Kidney (tissue), 14 donors: Measurements from ENCODE around the gene FAM3C. TPM values are rescaled to one million over a fixed set of nuclear protein-coding genes. Genes with fewer than 3 reads are reported as not detected.

ENCODE experiments used
- DNase-seq, 5 donors: peaks; one replicate each; pipeline ENCODE4 v3.0.0-alpha.2; 2013 to 2020
- FAIRE-seq: peaks from 2 replicates; lab custom pipeline; 2012; peaks lifted over from hg19 to GRCh38; lab: Jason Lieb, UNC
- H3K27ac ChIP-seq, 2 donors: one replicate each; pipeline ENCODE4 v1.7.0; 2013; ENCODE audit warnings: low read depth in 2 of 2, low read length in 2 of 2, inconsistent platforms in 1 of 2
- H3K27me3 ChIP-seq: one replicate; pipeline ENCODE4 v1.7.1; 2013; ENCODE audit warnings: low read length, inconsistent platforms; ENCODE audit not compliant: control insufficient read depth, insufficient read depth
- H3K36me3 ChIP-seq, 3 donors: one replicate each; pipeline versions ENCODE4 v1.7.0 to v1.7.1; 2013; ENCODE audit warnings: low read length in 3 of 3, control low read depth in 1 of 3, inconsistent platforms in 1 of 3; ENCODE audit not compliant: insufficient read depth in 3 of 3, control insufficient read depth in 2 of 3
- H3K4me1 ChIP-seq, 3 donors: one replicate each; pipeline versions ENCODE4 v1.7.0 to v1.7.1; 2013; ENCODE audit warnings: low read length in 3 of 3, inconsistent platforms in 1 of 3, low read depth in 1 of 3; ENCODE audit not compliant: control insufficient read depth in 2 of 3, insufficient read depth in 2 of 3
- H3K4me3 ChIP-seq, 3 donors: one replicate each; pipeline versions ENCODE4 v1.7.0 to v1.8.1; 2013; ENCODE audit warnings: low read length in 3 of 3, control low read depth in 1 of 3, inconsistent platforms in 1 of 3
- H3K9ac ChIP-seq, 3 donors: one replicate each; pipeline versions ENCODE4 v1.7.0 to v1.7.1; 2013; ENCODE audit warnings: low read length in 3 of 3, control low read depth in 1 of 3, inconsistent platforms in 1 of 3
- H3K9me3 ChIP-seq, 3 donors: one replicate each; pipeline versions ENCODE4 v1.7.0 to v1.7.1; 2013; ENCODE audit warnings: low read length in 3 of 3, control low read depth in 1 of 3, inconsistent platforms in 1 of 3; ENCODE audit not compliant: control insufficient read depth in 2 of 3, insufficient read depth in 1 of 3
- CTCF ChIP-seq: IDR thresholded peaks from 3 replicates; pipeline ENCODE4 v1.5.1; 2012; ENCODE audit warnings: mild to moderate bottlenecking, moderate library complexity, borderline replicate concordance; ENCODE audit not compliant: insufficient read depth; ENCODE audit errors: extremely low read depth
- intact Hi-C: fragments of 100-400 bp; cut with DNase I; formaldehyde crosslinking; loops from one replicate; pipeline ENCODE4 v1.11.1; 2022
- polyA plus RNA-seq: library from polyadenylated mRNA; stranded (reverse); fragments of 350-450 nt; fragmentation: Illumina TruSeq; extraction: RNeasy Lipid Tissue Mini Kit (QIAGEN cat#74804); gene quantifications from one replicate; pipeline ENCODE4 v1.2.3, GENCODE V29; 2014; ENCODE audit warnings: low read depth, low replicate concordance; ENCODE audit not compliant: insufficient read depth
- total RNA-seq: library from RNA; stranded (reverse); fragmentation: NEBNext Ultra II Directional; extraction: Animal tissue kit (Norgen Biotek cat#: 25700); gene quantifications from one replicate; pipeline ENCODE4 v1.2.1, GENCODE V29; 2021
- donor health status: control.
- donor health status: control.
- donor health status: control.
- donor health status: control.
- donor health status: control.
- donor health status: DM: yes; HTN: yes; CAD: no.
- donor health status: Normal renal cell carcinoma (clear cell type).

The FAM3C gene
- total and polyA plus RNA-seq, 2 donors from 2014 or later = 49.5 to 82.6 TPM

GRCh38 chr7:121306565-121306964 is 89.5 kb downstream of the FAM3C start:
- DNase-seq (no peak), FAIRE-seq (no peak)
- Histone ChIP-seq H3K4me1 (no peaks in the 10 kb centered on the region), H3K4me3 (no peak overlapping the region), H3K27ac (no peak overlapping the region), H3K9ac (no peak overlapping the region), H3K27me3 (no peaks in the 10 kb centered on the region), H3K36me3 (no peaks in the 10 kb centered on the region), H3K9me3 (no peaks in the 10 kb centered on the region)
- intact Hi-C loops = no loop called here
- TF ChIP-seq CTCF = no peak

GRCh38 chr7:121305109-121305508 is 91.0 kb downstream of the FAM3C start:
- DNase-seq (no peak), FAIRE-seq (no peak)

GRCh38 chr7:121304102-121304658 is 91.9 kb downstream of the FAM3C start:
- Histone ChIP-seq H3K36me3 (no peaks in the 10 kb centered on the region), H3K9ac (no peak overlapping the region), H3K4me1 (no peaks in the 10 kb centered on the region), H3K4me3 (no peak overlapping the region), H3K9me3 (no peaks in the 10 kb centered on the region), H3K27me3 (no peaks in the 10 kb centered on the region), H3K27ac (no peak overlapping the region)
- FAIRE-seq (no peak), DNase-seq (no peak)
- intact Hi-C loops = no loop called here
- no peak for TF ChIP-seq CTCF

More at GRCh38 chr7:121305109-121305508, 91.0 kb downstream of the FAM3C start:
- intact Hi-C loops = no loop called here
- Histone ChIP-seq H3K36me3 (no peaks in the 10 kb centered on the region), H3K4me3 (no peak overlapping the region), H3K27ac (no peak overlapping the region), H3K9ac (no peak overlapping the region), H3K27me3 (no peaks in the 10 kb centered on the region), H3K9me3 (no peaks in the 10 kb centered on the region), H3K4me1 (no peaks in the 10 kb centered on the region)
- no peak for TF ChIP-seq CTCF
